ENCODE results near the gene MAB21L1. TPM values are rescaled to one million over a fixed set of nuclear protein-coding genes. Genes with fewer than 3 reads are reported as not detected.

MAB21L1 gene
- total and polyA plus RNA-seq, 2 experiments from 2014 or later: 0.78 TPM; not detected in 1

DNA sequence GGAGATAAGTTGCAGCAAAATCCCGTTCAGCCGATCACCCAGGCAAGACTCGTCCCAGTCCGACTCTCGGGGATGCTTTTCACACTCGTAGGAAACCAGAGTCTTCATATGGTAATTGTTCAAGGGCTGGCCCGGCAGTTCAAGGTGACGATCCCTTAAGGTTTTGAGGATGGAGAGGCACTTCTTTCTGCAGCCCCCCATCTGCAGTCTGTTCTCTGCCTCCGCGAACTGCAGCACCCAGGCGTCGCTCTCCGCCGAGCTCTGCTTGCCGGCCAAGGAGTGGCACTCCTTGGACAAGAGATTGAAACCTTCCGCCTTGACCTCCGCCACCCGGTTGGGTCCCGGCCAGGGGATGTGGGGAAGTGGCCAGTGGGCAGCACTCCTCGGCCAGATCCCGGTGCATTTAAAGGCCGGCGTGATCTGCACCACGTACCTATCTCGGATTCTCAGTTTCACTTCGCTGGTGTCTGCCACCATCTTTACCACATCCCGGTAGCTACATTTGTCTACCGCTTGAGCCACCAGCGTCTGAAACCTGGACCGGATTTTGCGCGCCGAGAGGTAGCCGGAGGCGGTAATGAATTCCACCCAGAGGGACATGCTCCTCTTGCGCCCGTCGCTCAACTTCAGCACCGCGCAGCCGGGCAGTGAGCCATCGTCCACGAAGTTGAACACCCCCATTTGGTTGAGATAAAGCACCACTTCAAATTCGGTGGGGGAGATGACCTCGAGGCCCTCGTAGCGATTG is 1.1 kb downstream of the MAB21L1 start:
- peak overlapping the region; percentile 21; the same call in 1 of the 2 replicates for H2AFZ ChIP-seq
- no peaks in the 10 kb centered on the region for H3K36me3 Mint-ChIP-seq (ENCODE audit: low read depth)
- DNase-seq (ENCODE audit: low spot score): peak; percentile 75
- H3K4me1 ChIP-seq (ENCODE audit: insufficient read depth): peaks cover 70% of the 10 kb centered on the region
- peak overlapping the region; percentile 86 for H3K4me2 ChIP-seq
- peaks cover 85% of the 10 kb centered on the region for H3K27me3 Mint-ChIP-seq (ENCODE audit: insufficient read depth, low read depth, poor library complexity)
- no peaks in the 10 kb centered on the region for H3K9me2 ChIP-seq (ENCODE audit: insufficient read depth)
- no peaks in the 10 kb centered on the region for H3K79me2 ChIP-seq (replicated peaks; ENCODE audit: insufficient read depth)
- TF ChIP-seq EZH2 (IDR thresholded peaks at IDR 0.05; ENCODE audit: low read depth, unreplicated experiment) (peak; percentile 2), STAT1 (IDR thresholded peaks at IDR 0.05; ENCODE audit: unreplicated experiment) (no peak), POLR2AphosphoS5 (IDR thresholded peaks at IDR 0.05; ENCODE audit: low read depth) (no peak)
- TF ChIP-seq, protein P1, sequence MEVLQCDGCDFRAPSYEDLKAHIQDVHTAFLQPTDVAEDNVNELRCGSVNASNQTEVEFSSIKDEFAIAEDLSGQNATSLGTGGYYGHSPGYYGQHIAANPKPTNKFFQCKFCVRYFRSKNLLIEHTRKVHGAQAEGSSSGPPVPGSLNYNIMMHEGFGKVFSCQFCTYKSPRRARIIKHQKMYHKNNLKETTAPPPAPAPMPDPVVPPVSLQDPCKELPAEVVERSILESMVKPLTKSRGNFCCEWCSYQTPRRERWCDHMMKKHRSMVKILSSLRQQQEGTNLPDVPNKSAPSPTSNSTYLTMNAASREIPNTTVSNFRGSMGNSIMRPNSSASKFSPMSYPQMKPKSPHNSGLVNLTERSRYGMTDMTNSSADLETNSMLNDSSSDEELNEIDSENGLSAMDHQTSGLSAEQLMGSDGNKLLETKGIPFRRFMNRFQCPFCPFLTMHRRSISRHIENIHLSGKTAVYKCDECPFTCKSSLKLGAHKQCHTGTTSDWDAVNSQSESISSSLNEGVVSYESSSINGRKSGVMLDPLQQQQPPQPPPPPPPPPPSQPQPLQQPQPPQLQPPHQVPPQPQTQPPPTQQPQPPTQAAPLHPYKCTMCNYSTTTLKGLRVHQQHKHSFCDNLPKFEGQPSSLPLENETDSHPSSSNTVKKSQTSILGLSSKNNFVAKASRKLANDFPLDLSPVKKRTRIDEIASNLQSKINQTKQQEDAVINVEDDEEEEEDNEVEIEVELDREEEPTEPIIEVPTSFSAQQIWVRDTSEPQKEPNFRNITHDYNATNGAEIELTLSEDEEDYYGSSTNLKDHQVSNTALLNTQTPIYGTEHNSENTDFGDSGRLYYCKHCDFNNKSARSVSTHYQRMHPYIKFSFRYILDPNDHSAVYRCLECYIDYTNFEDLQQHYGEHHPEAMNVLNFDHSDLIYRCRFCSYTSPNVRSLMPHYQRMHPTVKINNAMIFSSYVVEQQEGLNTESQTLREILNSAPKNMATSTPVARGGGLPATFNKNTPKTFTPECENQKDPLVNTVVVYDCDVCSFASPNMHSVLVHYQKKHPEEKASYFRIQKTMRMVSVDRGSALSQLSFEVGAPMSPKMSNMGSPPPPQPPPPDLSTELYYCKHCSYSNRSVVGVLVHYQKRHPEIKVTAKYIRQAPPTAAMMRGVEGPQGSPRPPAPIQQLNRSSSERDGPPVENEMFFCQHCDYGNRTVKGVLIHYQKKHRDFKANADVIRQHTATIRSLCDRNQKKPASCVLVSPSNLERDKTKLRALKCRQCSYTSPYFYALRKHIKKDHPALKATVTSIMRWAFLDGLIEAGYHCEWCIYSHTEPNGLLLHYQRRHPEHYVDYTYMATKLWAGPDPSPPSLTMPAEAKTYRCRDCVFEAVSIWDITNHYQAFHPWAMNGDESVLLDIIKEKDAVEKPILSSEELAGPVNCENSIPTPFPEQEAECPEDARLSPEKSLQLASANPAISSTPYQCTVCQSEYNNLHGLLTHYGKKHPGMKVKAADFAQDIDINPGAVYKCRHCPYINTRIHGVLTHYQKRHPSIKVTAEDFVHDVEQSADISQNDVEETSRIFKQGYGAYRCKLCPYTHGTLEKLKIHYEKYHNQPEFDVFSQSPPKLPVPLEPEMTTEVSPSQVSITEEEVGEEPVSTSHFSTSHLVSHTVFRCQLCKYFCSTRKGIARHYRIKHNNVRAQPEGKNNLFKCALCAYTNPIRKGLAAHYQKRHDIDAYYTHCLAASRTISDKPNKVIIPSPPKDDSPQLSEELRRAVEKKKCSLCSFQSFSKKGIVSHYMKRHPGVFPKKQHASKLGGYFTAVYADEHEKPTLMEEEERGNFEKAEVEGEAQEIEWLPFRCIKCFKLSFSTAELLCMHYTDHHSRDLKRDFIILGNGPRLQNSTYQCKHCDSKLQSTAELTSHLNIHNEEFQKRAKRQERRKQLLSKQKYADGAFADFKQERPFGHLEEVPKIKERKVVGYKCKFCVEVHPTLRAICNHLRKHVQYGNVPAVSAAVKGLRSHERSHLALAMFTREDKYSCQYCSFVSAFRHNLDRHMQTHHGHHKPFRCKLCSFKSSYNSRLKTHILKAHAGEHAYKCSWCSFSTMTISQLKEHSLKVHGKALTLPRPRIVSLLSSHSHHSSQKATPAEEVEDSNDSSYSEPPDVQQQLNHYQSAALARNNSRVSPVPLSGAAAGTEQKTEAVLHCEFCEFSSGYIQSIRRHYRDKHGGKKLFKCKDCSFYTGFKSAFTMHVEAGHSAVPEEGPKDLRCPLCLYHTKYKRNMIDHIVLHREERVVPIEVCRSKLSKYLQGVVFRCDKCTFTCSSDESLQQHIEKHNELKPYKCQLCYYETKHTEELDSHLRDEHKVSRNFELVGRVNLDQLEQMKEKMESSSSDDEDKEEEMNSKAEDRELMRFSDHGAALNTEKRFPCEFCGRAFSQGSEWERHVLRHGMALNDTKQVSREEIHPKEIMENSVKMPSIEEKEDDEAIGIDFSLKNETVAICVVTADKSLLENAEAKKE (CRISPR knock-in tag; IDR thresholded peaks at IDR 0.05): no peak
- TF ChIP-seq, protein P2, sequence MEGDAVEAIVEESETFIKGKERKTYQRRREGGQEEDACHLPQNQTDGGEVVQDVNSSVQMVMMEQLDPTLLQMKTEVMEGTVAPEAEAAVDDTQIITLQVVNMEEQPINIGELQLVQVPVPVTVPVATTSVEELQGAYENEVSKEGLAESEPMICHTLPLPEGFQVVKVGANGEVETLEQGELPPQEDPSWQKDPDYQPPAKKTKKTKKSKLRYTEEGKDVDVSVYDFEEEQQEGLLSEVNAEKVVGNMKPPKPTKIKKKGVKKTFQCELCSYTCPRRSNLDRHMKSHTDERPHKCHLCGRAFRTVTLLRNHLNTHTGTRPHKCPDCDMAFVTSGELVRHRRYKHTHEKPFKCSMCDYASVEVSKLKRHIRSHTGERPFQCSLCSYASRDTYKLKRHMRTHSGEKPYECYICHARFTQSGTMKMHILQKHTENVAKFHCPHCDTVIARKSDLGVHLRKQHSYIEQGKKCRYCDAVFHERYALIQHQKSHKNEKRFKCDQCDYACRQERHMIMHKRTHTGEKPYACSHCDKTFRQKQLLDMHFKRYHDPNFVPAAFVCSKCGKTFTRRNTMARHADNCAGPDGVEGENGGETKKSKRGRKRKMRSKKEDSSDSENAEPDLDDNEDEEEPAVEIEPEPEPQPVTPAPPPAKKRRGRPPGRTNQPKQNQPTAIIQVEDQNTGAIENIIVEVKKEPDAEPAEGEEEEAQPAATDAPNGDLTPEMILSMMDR (conservative IDR thresholded peaks at IDR 0.05; ENCODE audit: low read depth in 2 of 2): no peak
- H3K36me3 ChIP-seq (ENCODE audit: insufficient read depth): no peaks in the 10 kb centered on the region
- peaks cover 53% of the 10 kb centered on the region for H3K4me1 Mint-ChIP-seq
- H3K9me3 Mint-ChIP-seq: no peaks in the 10 kb centered on the region
- peak; percentile 7 for ATAC-seq
- no peak overlapping the region for H3K27ac Mint-ChIP-seq
- H3K27ac ChIP-seq (ENCODE audit: low read depth): no peak overlapping the region
- H3K4me3 Mint-ChIP-seq: peak overlapping the region; percentile 81
- peak overlapping the region; percentile 64 for H3K4me3 ChIP-seq
- H4K20me1 ChIP-seq (replicated peaks; ENCODE audit: insufficient read depth): peaks cover 31% of the 10 kb centered on the region
- no peaks in the 10 kb centered on the region; the same call in 1 of the 2 replicates for H3F3A ChIP-seq (replicated peaks; ENCODE audit: low read depth)
- peaks cover 99% of the 10 kb centered on the region for H3K27me3 ChIP-seq (ENCODE audit: insufficient read depth)

All from GM23338 (cell line).